ENCODE data around the gene RPS27A. TPM values are rescaled to one million over a fixed set of nuclear protein-coding genes. Genes with fewer than 3 reads are reported as not detected.

Gene RPS27A
- total and polyA plus RNA-seq, 10 of the 15 experiments (the other 5 are each of a cell fraction or from before 2014, with no cell fraction given) = 1,460 to 4,705 (median 1,996) TPM

- RAD21 ChIA-PET (ENCODE audit: unreplicated experiment) = interaction anchor here (0.8 kb wide), 1 partner anchor 207 kb away, joined by 4 read pairs; no protein-coding TSS in a partner anchor
- H3K27ac ChIP-seq (ENCODE audit: control insufficient read depth, insufficient read depth) = no peak overlapping the region
- H3K4me3 ChIP-seq = no peak overlapping the region
- H3K36me3 ChIP-seq (ENCODE audit: control insufficient read depth in 2 of 2, insufficient read depth in 2 of 2, low read length in 1 of 2) = peaks cover 0 to 4% of the 10 kb centered on the region in 2 experiments; a peak in 1 of 4 replicates
- H2AFZ ChIP-seq (ENCODE audit: control insufficient read depth, low read depth, low read length) = no peak overlapping the region
- no peaks in the 10 kb centered on the region for H4K20me1 ChIP-seq (ENCODE audit: control insufficient read depth, insufficient read depth)
- peaks cover 7% of the 10 kb centered on the region for H3K79me2 ChIP-seq (ENCODE audit: control insufficient read depth, insufficient read depth, low read length)
- TF ChIP-seq ZNF274 (IDR thresholded peaks at IDR 0.05; ENCODE audit: insufficient read depth, insufficient read length) = no peak
- no peak for TF ChIP-seq CREB1 (IDR thresholded peaks at IDR 0.05; ENCODE audit: low read depth)
- TF ChIP-seq MYC (IDR thresholded peaks at IDR 0.05; ENCODE audit: insufficient read depth, insufficient read length, insufficient replicate concordance, low read length, severe bottlenecking) = no peak
- no peak for TF ChIP-seq ZBED1 (IDR thresholded peaks at IDR 0.05; ENCODE audit: borderline replicate concordance)
- TF ChIP-seq KLF5 (IDR thresholded peaks at IDR 0.05; ENCODE audit: partially characterized antibody) = no peak
- TF ChIP-seq HDGF (IDR thresholded peaks at IDR 0.05) = no peak
- TF ChIP-seq, protein P1, sequence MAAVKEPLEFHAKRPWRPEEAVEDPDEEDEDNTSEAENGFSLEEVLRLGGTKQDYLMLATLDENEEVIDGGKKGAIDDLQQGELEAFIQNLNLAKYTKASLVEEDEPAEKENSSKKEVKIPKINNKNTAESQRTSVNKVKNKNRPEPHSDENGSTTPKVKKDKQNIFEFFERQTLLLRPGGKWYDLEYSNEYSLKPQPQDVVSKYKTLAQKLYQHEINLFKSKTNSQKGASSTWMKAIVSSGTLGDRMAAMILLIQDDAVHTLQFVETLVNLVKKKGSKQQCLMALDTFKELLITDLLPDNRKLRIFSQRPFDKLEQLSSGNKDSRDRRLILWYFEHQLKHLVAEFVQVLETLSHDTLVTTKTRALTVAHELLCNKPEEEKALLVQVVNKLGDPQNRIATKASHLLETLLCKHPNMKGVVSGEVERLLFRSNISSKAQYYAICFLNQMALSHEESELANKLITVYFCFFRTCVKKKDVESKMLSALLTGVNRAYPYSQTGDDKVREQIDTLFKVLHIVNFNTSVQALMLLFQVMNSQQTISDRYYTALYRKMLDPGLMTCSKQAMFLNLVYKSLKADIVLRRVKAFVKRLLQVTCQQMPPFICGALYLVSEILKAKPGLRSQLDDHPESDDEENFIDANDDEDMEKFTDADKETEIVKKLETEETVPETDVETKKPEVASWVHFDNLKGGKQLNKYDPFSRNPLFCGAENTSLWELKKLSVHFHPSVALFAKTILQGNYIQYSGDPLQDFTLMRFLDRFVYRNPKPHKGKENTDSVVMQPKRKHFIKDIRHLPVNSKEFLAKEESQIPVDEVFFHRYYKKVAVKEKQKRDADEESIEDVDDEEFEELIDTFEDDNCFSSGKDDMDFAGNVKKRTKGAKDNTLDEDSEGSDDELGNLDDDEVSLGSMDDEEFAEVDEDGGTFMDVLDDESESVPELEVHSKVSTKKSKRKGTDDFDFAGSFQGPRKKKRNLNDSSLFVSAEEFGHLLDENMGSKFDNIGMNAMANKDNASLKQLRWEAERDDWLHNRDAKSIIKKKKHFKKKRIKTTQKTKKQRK (IDR thresholded peaks at IDR 0.05; ENCODE audit: low read depth, low read length) = no peak
- no peak for TF ChIP-seq YY1 (IDR thresholded peaks at IDR 0.05; ENCODE audit: low read depth, low read length)
- no peak for TF ChIP-seq NFXL1 (IDR thresholded peaks at IDR 0.05; ENCODE audit: borderline replicate concordance)
- TF ChIP-seq, protein P2, sequence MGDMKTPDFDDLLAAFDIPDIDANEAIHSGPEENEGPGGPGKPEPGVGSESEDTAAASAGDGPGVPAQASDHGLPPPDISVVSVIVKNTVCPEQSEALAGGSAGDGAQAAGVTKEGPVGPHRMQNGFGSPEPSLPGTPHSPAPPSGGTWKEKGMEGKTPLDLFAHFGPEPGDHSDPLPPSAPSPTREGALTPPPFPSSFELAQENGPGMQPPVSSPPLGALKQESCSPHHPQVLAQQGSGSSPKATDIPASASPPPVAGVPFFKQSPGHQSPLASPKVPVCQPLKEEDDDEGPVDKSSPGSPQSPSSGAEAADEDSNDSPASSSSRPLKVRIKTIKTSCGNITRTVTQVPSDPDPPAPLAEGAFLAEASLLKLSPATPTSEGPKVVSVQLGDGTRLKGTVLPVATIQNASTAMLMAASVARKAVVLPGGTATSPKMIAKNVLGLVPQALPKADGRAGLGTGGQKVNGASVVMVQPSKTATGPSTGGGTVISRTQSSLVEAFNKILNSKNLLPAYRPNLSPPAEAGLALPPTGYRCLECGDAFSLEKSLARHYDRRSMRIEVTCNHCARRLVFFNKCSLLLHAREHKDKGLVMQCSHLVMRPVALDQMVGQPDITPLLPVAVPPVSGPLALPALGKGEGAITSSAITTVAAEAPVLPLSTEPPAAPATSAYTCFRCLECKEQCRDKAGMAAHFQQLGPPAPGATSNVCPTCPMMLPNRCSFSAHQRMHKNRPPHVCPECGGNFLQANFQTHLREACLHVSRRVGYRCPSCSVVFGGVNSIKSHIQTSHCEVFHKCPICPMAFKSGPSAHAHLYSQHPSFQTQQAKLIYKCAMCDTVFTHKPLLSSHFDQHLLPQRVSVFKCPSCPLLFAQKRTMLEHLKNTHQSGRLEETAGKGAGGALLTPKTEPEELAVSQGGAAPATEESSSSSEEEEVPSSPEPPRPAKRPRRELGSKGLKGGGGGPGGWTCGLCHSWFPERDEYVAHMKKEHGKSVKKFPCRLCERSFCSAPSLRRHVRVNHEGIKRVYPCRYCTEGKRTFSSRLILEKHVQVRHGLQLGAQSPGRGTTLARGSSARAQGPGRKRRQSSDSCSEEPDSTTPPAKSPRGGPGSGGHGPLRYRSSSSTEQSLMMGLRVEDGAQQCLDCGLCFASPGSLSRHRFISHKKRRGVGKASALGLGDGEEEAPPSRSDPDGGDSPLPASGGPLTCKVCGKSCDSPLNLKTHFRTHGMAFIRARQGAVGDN (IDR thresholded peaks at IDR 0.05) = no peak
- TF ChIP-seq, protein P3, sequence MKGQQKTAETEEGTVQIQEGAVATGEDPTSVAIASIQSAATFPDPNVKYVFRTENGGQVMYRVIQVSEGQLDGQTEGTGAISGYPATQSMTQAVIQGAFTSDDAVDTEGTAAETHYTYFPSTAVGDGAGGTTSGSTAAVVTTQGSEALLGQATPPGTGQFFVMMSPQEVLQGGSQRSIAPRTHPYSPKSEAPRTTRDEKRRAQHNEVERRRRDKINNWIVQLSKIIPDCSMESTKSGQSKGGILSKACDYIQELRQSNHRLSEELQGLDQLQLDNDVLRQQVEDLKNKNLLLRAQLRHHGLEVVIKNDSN (IDR thresholded peaks at IDR 0.05; ENCODE audit: borderline replicate concordance, extremely low read length, insufficient read depth, low read depth, low read length) = no peak
- no peak for TF ChIP-seq IRF4 (IDR thresholded peaks at IDR 0.05; ENCODE audit: low read depth, low read length)
- intact Hi-C loops (cut with micrococcal nuclease; ENCODE audit: unreplicated experiment) (no loop called here), in situ Hi-C loops (cut with MboI) (no loop called here)
- CTCF ChIA-PET = interaction anchor here (1.6 to 1.7 kb wide), 2 partner anchors 10 to 51 kb away, joined by 3 to 4 read pairs; no protein-coding TSS in a partner anchor
- no peaks in the 10 kb centered on the region for H3K27me3 ChIP-seq (replicated peaks in 1 of 2; ENCODE audit: control insufficient read depth in 2 of 2, insufficient read depth in 2 of 2, low read length in 1 of 2)
- WGBS (ENCODE audit: insufficient coverage, insufficient replicate concordance, low lambda C conversion rate, missing lambda C conversion rate) = 91% methylated on average over 19 of the region's 19 CpGs
- H3K4me1 ChIP-seq (ENCODE audit: control insufficient read depth, insufficient read depth, low read length) = no peaks in the 10 kb centered on the region; the same call in 1 of the 2 replicates
- FAIRE-seq (no peak), ATAC-seq (no peak), DNase-seq (ENCODE audit: low read depth, low spot score) (no peak)
- SMC1A ChIA-PET (ENCODE audit: uncharacterized antibody, unreplicated experiment) = no interaction called here
- no peaks in the 10 kb centered on the region for H3K9me3 ChIP-seq (replicated peaks; ENCODE audit: control insufficient read depth, insufficient read depth, low read length)
- H3K9ac ChIP-seq (ENCODE audit: control insufficient read depth, insufficient read depth, low read length) = no peak overlapping the region
- BruUV-seq (replicated peaks) = no TSS peak
- no peak overlapping the region for H3K4me2 ChIP-seq (ENCODE audit: control insufficient read depth, insufficient read depth)
- POLR2A ChIA-PET = interaction anchor here (0.5 kb wide), 1 partner anchor 128 kb away, joined by 3 read pairs; no protein-coding TSS in a partner anchor
Measured at GRCh38 chr2:55224761-55225261, 7.7 kb upstream of the RPS27A start.

Data from GM12878 (cell line).